KOPT-K1 (cell line): ENCODE data around the gene UBTD2.
"Not testable (repeated sequence)": the region's sequence is repeated elsewhere in the genome, so short reads cannot be mapped to it uniquely, and the experiment has no call there.

Experiments
- H3K27ac ChIP-seq: fragments of 200-600 bp; sonication (generic); 2 replicates; pipeline ENCODE4 v1.5.1; 2016; ENCODE audit warnings: antibody characterized with exemption, mild to moderate bottlenecking, low read depth, low read length; ENCODE audit not compliant: poor library complexity, severe bottlenecking
- H3K36me3 ChIP-seq: fragments of 200-600 bp; sonication (generic); 2 replicates; pipeline ENCODE4 v1.5.1; 2017; ENCODE audit warnings: antibody characterized with exemption, mild to moderate bottlenecking, low read length, moderate library complexity; ENCODE audit not compliant: insufficient read depth
- H3K9me3 ChIP-seq: fragments of 200-600 bp; sonication (generic); 2 replicates; pipeline ENCODE4 v1.5.1; 2017; ENCODE audit warnings: antibody characterized with exemption, low read length, mild to moderate bottlenecking; ENCODE audit not compliant: insufficient read depth, poor library complexity, severe bottlenecking

UBTD2 gene

GRCh38 chr5:172200476-172200875, 83.1 kb downstream of the UBTD2 start:
- no peaks in the 10 kb centered on the region for H3K36me3 ChIP-seq
- H3K27ac ChIP-seq: no peak overlapping the region
- H3K9me3 ChIP-seq: no peaks in the 10 kb centered on the region

- Histone ChIP-seq H3K27ac (no peak overlapping the region), H3K36me3 (no peaks in the 10 kb centered on the region), H3K9me3 (no peaks in the 10 kb centered on the region)
Measured at GRCh38 chr5:172199446-172199845, 84.1 kb downstream of the UBTD2 start.

GRCh38 chr5:172197775-172198174, 85.8 kb downstream of the UBTD2 start:
- H3K36me3 ChIP-seq, H3K9me3 ChIP-seq, H3K27ac ChIP-seq: not testable (repeated sequence)

DNA sequence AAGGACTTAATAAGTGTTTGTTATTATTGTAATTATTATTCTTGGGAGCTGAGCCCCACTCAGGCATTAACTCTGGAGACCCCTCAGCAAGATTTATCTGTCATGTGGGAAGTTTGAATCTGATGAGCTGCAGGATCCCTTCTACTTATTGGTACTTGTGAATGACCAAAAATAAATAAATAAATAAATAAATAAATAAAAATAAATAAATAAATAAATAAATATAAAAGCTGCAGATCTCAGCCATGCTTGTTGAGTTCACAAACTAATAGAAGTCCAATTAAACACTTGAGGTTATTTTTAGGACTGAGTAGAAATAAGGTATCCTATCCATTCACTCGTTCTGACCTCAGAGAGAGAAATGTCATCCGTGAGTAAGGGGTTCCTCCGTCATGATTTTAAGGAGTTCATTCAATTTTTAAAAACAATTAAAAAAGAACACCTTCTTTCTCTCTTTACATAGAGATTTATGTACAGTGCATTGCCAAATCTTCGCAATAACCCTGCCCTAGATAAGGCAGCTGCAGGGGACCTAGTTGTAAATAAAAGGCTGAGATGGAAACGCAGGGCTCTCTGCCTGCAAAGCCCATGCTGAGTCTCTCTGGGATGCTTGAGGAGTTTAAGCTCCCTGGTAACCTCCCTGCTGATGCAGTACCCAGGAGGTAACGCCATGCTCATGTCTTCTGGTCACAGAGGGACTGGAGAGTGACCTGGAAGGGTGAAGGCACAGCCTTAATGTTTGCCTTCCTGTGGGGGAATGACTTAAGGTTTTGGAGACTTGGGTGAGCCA, 88.4 kb downstream of the UBTD2 start:
- no peak overlapping the region for H3K27ac ChIP-seq
- no peaks in the 10 kb centered on the region for H3K9me3 ChIP-seq
- no peaks in the 10 kb centered on the region for H3K36me3 ChIP-seq

DNA sequence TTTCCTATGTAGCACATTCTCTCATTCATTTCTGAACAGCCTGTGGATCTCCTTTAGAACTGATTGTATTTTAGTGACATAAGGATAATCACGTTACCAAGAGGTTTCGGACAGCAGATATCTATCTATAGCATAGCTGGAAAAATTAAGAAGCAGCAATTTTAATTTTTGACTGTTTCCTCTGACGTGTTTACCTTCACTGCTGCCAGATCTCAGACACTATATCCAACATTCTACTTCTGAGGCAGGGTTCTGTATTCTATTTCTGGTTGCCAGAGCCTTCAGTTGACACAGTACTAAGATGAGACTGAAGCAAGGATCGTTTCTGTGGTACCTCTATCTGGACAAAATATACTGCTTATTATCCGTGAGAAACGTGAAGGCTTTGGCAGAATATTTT, 89.7 kb downstream of the UBTD2 start, which contains the start of gene EFCAB9:
TSS of gene EFCAB9 (plus strand) at position 301 of the 400 bp plus-strand sequence. CDS start at position 302, 1 bp downstream.
- Histone ChIP-seq H3K27ac (no peak within 1 kb of the TSS), H3K9me3 (no peaks in the 10 kb centered on the region), H3K36me3 (no peaks in the 10 kb centered on the region)

DNA sequence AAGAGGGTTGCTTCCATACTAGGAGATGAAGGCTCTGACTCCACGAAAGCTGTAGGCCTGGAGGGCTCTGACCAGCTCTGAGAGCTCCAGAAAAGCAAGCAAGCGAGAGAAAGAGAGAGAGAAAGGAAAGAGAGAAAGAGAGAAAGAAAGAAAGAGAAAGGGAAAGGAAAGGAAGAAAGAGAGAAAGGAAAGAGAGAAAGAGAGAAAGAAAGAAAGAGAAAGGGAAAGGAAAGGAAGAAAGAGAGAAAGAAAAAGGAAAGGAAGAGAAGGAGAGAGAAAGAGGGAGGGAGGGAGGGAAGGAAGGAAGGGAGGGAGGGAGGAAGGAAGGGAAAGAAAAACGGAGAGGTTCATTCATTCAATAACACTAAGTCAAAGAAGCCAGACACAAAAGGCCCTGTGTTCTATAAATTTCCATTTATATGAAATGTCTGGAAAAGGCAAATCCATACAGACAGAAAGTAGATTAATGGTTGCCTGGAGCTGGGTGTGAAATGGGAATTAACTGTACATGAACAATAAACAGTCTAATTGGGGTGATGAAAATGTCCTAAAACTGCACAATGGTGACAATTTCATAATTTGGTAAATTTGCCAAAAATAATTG, 93.8 kb downstream of the UBTD2 start:
- H3K36me3 ChIP-seq: no peaks in the 10 kb centered on the region; the same call in 1 of the 2 replicates
- H3K27ac ChIP-seq: no peak overlapping the region
- H3K9me3 ChIP-seq: no peaks in the 10 kb centered on the region

- no peaks in the 10 kb centered on the region for H3K9me3 ChIP-seq
- H3K27ac ChIP-seq: no peak overlapping the region
- H3K36me3 ChIP-seq: peaks cover 4% of the 10 kb centered on the region
Measured at GRCh38 chr5:172188893-172189692, 94.5 kb downstream of the UBTD2 start.

DNA sequence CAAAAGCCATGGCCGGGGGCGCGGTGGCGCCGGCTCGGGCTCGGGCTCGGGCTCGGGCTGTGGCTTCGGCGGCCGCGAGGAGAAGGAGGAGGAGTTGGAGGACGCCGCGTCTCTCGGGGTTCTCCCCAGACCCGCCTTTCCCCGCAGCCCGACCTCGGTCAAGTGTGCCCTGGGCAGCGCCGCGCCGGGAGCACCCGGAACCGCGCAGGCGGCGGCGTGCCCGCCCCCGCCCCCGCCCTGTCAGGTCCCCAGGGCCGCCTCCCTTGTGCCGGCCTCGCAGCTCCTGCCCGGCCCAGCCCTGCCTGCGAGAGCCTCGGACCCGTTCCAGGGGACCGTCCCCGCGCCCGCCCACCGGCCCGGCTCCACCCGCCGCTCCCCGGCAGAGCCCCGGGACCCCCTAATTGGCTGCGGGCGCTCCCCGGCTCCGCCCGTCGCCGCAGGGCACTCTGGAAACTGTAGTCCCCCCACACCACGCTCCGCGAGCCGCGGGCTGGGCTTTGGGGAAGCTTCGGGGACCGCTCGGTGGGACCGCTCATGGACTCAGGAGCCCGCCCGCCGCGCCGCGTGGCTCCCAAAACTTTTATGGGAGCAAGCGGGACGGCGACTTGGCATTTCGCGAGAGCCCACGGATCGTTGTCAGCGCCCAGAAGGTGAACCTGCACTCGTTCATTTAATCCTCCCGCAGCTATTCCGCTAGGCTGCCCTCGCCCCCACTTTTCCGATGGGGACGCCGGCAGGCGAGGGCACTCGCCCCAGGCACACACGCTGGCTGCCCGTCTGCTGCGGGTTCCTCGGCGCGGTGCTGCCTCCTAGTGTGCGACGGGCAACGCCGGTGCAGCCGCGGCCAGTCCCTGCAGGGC, 95.3 kb downstream of the UBTD2 start, which contains the start of gene STK10:
TSS of gene STK10 (minus strand) at position 192 of the 860 bp plus-strand sequence. CDS start at position 10, 182 bp downstream.
- H3K9me3 ChIP-seq: no peaks in the 10 kb centered on the region
- peak within 1 kb of the TSS; percentile 80 for H3K27ac ChIP-seq
- H3K36me3 ChIP-seq: peaks cover 7% of the 10 kb centered on the region

- peaks cover 7% of the 10 kb centered on the region for H3K36me3 ChIP-seq
- no peaks in the 10 kb centered on the region for H3K9me3 ChIP-seq
- H3K27ac ChIP-seq: peak overlapping the region; percentile 80
Measured at GRCh38 chr5:172187118-172188032, 96.2 kb downstream of the UBTD2 start.

GRCh38 chr5:172186114-172186695, 97.4 kb downstream of the UBTD2 start:
- Histone ChIP-seq H3K27ac (peak overlapping the region; percentile 80), H3K9me3 (no peaks in the 10 kb centered on the region), H3K36me3 (peaks cover 7% of the 10 kb centered on the region)

- H3K9me3 ChIP-seq: peaks cover 4% of the 10 kb centered on the region
- H3K27ac ChIP-seq: peak overlapping the region; percentile 80
- H3K36me3 ChIP-seq: peaks cover 12% of the 10 kb centered on the region
Measured at GRCh38 chr5:172185096-172185461, 98.5 kb downstream of the UBTD2 start.

- peaks cover 4% of the 10 kb centered on the region for H3K9me3 ChIP-seq
- H3K36me3 ChIP-seq: peaks cover 12% of the 10 kb centered on the region
- peak overlapping the region; percentile 80 for H3K27ac ChIP-seq
Measured at GRCh38 chr5:172183881-172184280, 99.7 kb downstream of the UBTD2 start.

GRCh38 chr5:172182291-172182690, 101.3 kb downstream of the UBTD2 start:
- peaks cover 12% of the 10 kb centered on the region for H3K36me3 ChIP-seq
- no peak overlapping the region for H3K27ac ChIP-seq
- H3K9me3 ChIP-seq: peaks cover 4% of the 10 kb centered on the region
